NCI-H146 treated with DMSO at 0.1 percent for 48 hours (cell line): Measurements from ENCODE around the gene SUCLG1.
"Not testable (repeated sequence)": the region's sequence is repeated elsewhere in the genome, so short reads cannot be mapped to it uniquely, and the experiment has no call there.

Experiments
- DNase-seq: peaks from one replicate; lab custom pipeline; 2025; ENCODE audit not compliant: unreplicated experiment; lab: John Stamatoyannopoulos, UW

Gene SUCLG1

GRCh38 chr2:84424152-84424551, 34.9 kb downstream of the SUCLG1 start:
- DNase-seq, result no peak

- DNase-seq, result no peak
Measured at GRCh38 chr2:84421791-84422190, 37.3 kb downstream of the SUCLG1 start.

- no peak for DNase-seq
Measured at GRCh38 chr2:84421197-84421596, 37.9 kb downstream of the SUCLG1 start.

- no peak for DNase-seq
Measured at GRCh38 chr2:84417453-84418145, 41.5 kb downstream of the SUCLG1 start.

GRCh38 chr2:84409531-84409930, 49.5 kb downstream of the SUCLG1 start:
- DNase-seq, result no peak

GRCh38 chr2:84402111-84402510, 57.0 kb downstream of the SUCLG1 start:
- not testable (repeated sequence) for DNase-seq

GRCh38 chr2:84399839-84400238, 59.2 kb downstream of the SUCLG1 start:
- not testable (repeated sequence) for DNase-seq

GRCh38 chr2:84395820-84396219, 63.3 kb downstream of the SUCLG1 start:
- DNase-seq, result no peak

- DNase-seq, result no peak
Measured at GRCh38 chr2:84394628-84395027, 64.5 kb downstream of the SUCLG1 start.

- no peak for DNase-seq
Measured at GRCh38 chr2:84393829-84394228, 65.3 kb downstream of the SUCLG1 start.

- no peak for DNase-seq
Measured at GRCh38 chr2:84389794-84390193, 69.3 kb downstream of the SUCLG1 start.

GRCh38 chr2:84388921-84389490, 70.1 kb downstream of the SUCLG1 start:
- no peak for DNase-seq

GRCh38 chr2:84388133-84388532, 70.9 kb downstream of the SUCLG1 start:
- DNase-seq, result no peak

GRCh38 chr2:84386336-84387040, 72.6 kb downstream of the SUCLG1 start:
- no peak for DNase-seq

- DNase-seq, result no peak
Measured at GRCh38 chr2:84383271-84383670, 75.8 kb downstream of the SUCLG1 start.

GRCh38 chr2:84380875-84381274, 78.2 kb downstream of the SUCLG1 start:
- no peak for DNase-seq

- no peak for DNase-seq
Measured at GRCh38 chr2:84378960-84379359, 80.1 kb downstream of the SUCLG1 start.

- no peak for DNase-seq
Measured at GRCh38 chr2:84375020-84375419, 84.1 kb downstream of the SUCLG1 start.

- DNase-seq, result no peak
Measured at GRCh38 chr2:84373866-84374265, 85.2 kb downstream of the SUCLG1 start.
